ENCODE results near the gene PHACTR3. TPM values are rescaled to one million over a fixed set of nuclear protein-coding genes. Genes with fewer than 3 reads are reported as not detected.
"Not testable (repeated sequence)": the region's sequence is repeated elsewhere in the genome, so short reads cannot be mapped to it uniquely, and the experiment has no call there.

The PHACTR3 gene
- total RNA-seq, 2 experiments from 2014 or later, result not detected

- ChIA-PET CTCF (no interaction called here), POLR2A (no interaction called here)
- intact Hi-C loops (cut with micrococcal nuclease), result no loop called here
- TF ChIP-seq, protein P1, sequence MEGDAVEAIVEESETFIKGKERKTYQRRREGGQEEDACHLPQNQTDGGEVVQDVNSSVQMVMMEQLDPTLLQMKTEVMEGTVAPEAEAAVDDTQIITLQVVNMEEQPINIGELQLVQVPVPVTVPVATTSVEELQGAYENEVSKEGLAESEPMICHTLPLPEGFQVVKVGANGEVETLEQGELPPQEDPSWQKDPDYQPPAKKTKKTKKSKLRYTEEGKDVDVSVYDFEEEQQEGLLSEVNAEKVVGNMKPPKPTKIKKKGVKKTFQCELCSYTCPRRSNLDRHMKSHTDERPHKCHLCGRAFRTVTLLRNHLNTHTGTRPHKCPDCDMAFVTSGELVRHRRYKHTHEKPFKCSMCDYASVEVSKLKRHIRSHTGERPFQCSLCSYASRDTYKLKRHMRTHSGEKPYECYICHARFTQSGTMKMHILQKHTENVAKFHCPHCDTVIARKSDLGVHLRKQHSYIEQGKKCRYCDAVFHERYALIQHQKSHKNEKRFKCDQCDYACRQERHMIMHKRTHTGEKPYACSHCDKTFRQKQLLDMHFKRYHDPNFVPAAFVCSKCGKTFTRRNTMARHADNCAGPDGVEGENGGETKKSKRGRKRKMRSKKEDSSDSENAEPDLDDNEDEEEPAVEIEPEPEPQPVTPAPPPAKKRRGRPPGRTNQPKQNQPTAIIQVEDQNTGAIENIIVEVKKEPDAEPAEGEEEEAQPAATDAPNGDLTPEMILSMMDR (IDR thresholded peaks at IDR 0.05), result no peak
- Mint-ChIP-seq H3K4me3 (no peak overlapping the region), H3K36me3 (ENCODE audit: low read depth) (no peaks in the 10 kb centered on the region), H3K9me3 (no peaks in the 10 kb centered on the region), H3K27me3 (peaks cover 5% of the 10 kb centered on the region), H3K27ac (no peak overlapping the region), H3K4me1 (ENCODE audit: low read depth) (no peaks in the 10 kb centered on the region)
- ATAC-seq (no peak), DNase-seq (no peak)
Observed at GRCh38 chr20:59845472-59845871, 241.1 kb downstream of the PHACTR3 start.

DNA sequence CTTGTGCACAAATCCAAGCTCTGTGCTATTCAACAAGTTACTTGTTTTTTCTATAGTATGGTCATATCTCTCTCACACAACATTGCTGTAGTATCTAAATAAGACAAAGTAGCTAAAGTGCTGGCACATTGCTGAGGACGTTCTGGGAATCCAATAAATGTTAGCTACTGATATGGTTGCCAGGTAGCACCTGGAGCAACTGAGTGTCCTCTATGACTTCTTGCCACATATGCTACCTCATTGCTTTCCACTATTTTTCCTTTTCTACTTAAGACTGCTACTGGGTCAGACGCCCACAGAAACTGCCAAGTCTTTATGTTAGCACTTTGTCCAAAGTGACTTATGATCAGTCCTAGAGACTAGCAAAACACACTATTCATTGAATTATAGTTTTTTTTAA, 243.8 kb downstream of the PHACTR3 start:
- H3K9me3 Mint-ChIP-seq, result no peaks in the 10 kb centered on the region
- ChIA-PET CTCF (interaction anchor here (0.9 to 3.8 kb wide), 4 partner anchors 9 to 249 kb away, joined by 3 to 18 read pairs (median 4); no protein-coding TSS in a partner anchor), POLR2A (no interaction called here)
- intact Hi-C loops (cut with micrococcal nuclease), result no loop called here
- no peak overlapping the region for H3K4me3 Mint-ChIP-seq
- no peak for ATAC-seq
- H3K27ac Mint-ChIP-seq, result no peak overlapping the region
- H3K36me3 Mint-ChIP-seq (ENCODE audit: low read depth), result no peaks in the 10 kb centered on the region
- no peaks in the 10 kb centered on the region for H3K4me1 Mint-ChIP-seq (ENCODE audit: low read depth)
- no peak for DNase-seq
- TF ChIP-seq, protein P1 (IDR thresholded peaks at IDR 0.05), result no peak
- no peaks in the 10 kb centered on the region for H3K27me3 Mint-ChIP-seq

GRCh38 chr20:59850018-59850641, 245.8 kb downstream of the PHACTR3 start:
- Mint-ChIP-seq H3K9me3 (no peaks in the 10 kb centered on the region), H3K4me3 (no peak overlapping the region), H3K27me3 (no peaks in the 10 kb centered on the region), H3K36me3 (ENCODE audit: low read depth) (no peaks in the 10 kb centered on the region), H3K4me1 (ENCODE audit: low read depth) (no peaks in the 10 kb centered on the region), H3K27ac (no peak overlapping the region)
- ChIA-PET POLR2A (no interaction called here), CTCF (interaction anchor here (0.6 to 3.8 kb wide), 18 partner anchors 10 to 279 kb away, joined by 3 to 29 read pairs (median 4); no protein-coding TSS in a partner anchor)
- intact Hi-C loops (cut with micrococcal nuclease), result loop anchor here (10.0 kb wide), 1 partner anchor 65 kb away; no protein-coding TSS in a partner anchor
- DNase-seq (no peak), ATAC-seq (no peak)
- TF ChIP-seq, protein P1 (IDR thresholded peaks at IDR 0.05), result peak; percentile 73

GRCh38 chr20:59856526-59856925, 252.2 kb downstream of the PHACTR3 start:
- H3K4me3 Mint-ChIP-seq; H3K4me1 Mint-ChIP-seq (ENCODE audit: low read depth); H3K27me3 Mint-ChIP-seq; CTCF ChIA-PET; ATAC-seq; H3K9me3 Mint-ChIP-seq; H3K27ac Mint-ChIP-seq; DNase-seq; POLR2A ChIA-PET; H3K36me3 Mint-ChIP-seq (ENCODE audit: low read depth): not testable (repeated sequence)
- intact Hi-C loops (cut with micrococcal nuclease), result loop anchor here (10.0 kb wide), 1 partner anchor 72 kb away; no protein-coding TSS in a partner anchor

DNA sequence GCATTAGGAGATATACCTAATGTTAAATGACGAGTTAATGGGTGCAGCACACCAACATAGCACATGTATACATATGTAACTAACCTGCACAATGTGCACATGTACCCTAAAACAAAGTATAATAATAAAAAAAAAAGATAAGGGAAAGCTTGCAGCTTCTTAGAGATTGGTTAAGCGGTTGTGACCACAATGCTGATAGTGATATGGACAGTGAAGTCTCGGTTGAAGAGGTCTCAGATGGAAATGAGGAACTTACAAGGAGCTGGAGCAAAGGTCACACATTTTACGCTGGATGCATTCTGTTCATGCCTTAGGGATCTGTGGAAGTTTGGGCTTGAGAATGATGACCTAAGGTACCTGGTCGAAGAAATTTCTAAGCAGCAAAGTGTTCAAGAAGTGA, 252.6 kb downstream of the PHACTR3 start:
- CTCF ChIA-PET, result interaction anchor here (1.3 kb wide), 1 partner anchor 9 kb away, joined by 4 read pairs; no protein-coding TSS in a partner anchor
- intact Hi-C loops (cut with micrococcal nuclease), result loop anchor here (10.0 kb wide), 1 partner anchor 72 kb away; no protein-coding TSS in a partner anchor
- H3K27me3 Mint-ChIP-seq; DNase-seq; POLR2A ChIA-PET; ATAC-seq; H3K36me3 Mint-ChIP-seq (ENCODE audit: low read depth); H3K27ac Mint-ChIP-seq; H3K9me3 Mint-ChIP-seq; H3K4me3 Mint-ChIP-seq; H3K4me1 Mint-ChIP-seq (ENCODE audit: low read depth): not testable (repeated sequence)

DNA sequence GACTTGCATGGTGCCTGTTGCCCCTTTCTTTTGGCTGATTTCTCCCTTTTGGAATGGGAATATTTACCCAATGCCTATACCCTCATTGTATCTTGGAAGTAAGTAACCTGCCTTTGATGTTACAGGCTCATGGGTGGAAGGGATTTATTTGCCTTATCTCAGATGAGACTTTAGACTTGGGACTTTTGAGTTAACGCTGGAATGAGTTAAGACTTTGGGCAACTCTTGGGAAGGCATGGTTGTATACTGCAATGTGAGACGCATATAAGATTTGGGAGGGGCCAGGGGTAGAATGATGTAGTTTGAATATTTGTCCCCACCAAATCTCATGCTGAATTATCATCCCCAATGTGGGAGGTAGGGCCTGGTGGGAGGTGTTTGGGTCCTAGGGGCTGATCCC, 253.6 kb downstream of the PHACTR3 start:
- ChIA-PET CTCF (interaction anchor here (1.3 kb wide), 1 partner anchor 10 kb away, joined by 4 read pairs; no protein-coding TSS in a partner anchor), POLR2A (no interaction called here)
- Mint-ChIP-seq H3K36me3 (ENCODE audit: low read depth) (peaks cover 5% of the 10 kb centered on the region), H3K4me3 (no peak overlapping the region), H3K27me3 (no peaks in the 10 kb centered on the region), H3K4me1 (ENCODE audit: low read depth) (no peaks in the 10 kb centered on the region), H3K27ac (no peak overlapping the region), H3K9me3 (peaks cover 3% of the 10 kb centered on the region)
- ATAC-seq (no peak), DNase-seq (no peak)
- TF ChIP-seq, protein P1 (IDR thresholded peaks at IDR 0.05), result no peak
- intact Hi-C loops (cut with micrococcal nuclease), result loop anchor here (10.0 kb wide), 1 partner anchor 73 kb away; no protein-coding TSS in a partner anchor

All from activated CD8-positive, alpha-beta T cell treated with anti-CD3 and anti-CD28 coated beads for 36 hours (primary cell).